ENCODE measurements around the gene CARNS1. TPM values are rescaled to one million over a fixed set of nuclear protein-coding genes. Genes with fewer than 3 reads are reported as not detected.
"Not testable (repeated sequence)": the region's sequence is repeated elsewhere in the genome, so short reads cannot be mapped to it uniquely, and the experiment has no call there.

Gene CARNS1
- total RNA-seq, 1 experiment from 2014 or later = 1.1 TPM

DNA sequence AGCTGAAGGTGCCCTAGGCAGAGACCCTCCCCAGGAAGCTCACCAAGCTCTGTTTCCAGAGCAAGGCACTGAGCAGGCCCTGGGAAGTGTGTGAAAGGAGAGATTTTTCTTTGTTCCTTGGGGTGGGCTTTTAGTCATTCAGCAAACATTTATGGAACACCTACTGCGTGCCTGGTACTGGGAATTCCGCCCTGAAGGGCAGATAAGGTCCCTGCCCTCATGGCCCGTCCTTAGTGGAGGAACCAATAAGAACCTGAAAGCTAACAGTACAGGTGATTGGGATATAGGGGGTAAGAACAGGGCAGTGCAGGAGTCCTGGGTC lies 49.7 kb downstream of the CARNS1 start:
- Histone ChIP-seq H3K4ac (ENCODE audit: low read depth, low read length) (no peak overlapping the region), H3K9ac (ENCODE audit: extremely low read depth, insufficient read length, low read length) (peak overlapping the region; percentile 81), H2AK5ac (ENCODE audit: insufficient read length, low read length) (no peak overlapping the region), H2BK20ac (ENCODE audit: low read depth, low read length, poor library complexity, severe bottlenecking) (no peak overlapping the region), H3K4me2 (ENCODE audit: insufficient read depth, insufficient read length, low read length) (peak overlapping the region; percentile 49), H3K79me1 (ENCODE audit: insufficient read depth, low read depth, low read length, poor library complexity, severe bottlenecking) (no peaks in the 10 kb centered on the region), H3K27ac (ENCODE audit: insufficient read length, low read depth, low read length) (no peak overlapping the region), H4K91ac (ENCODE audit: insufficient read length, low read depth, low read length) (no peak overlapping the region), H3K18ac (ENCODE audit: insufficient read length, low read depth, low read length) (peak overlapping the region; percentile 90), H3K23ac (ENCODE audit: insufficient read length, low read depth, low read length) (no peak overlapping the region), H2BK5ac (ENCODE audit: insufficient read length, low read length) (no peak overlapping the region), H3K9me3 (ENCODE audit: control insufficient read depth, low read depth, low read length) (no peaks in the 10 kb centered on the region), H3T11ph (ENCODE audit: low read length) (no peak overlapping the region), H3K56ac (ENCODE audit: insufficient read length, low read depth, low read length) (no peak overlapping the region), H3K79me2 (ENCODE audit: insufficient read depth, low read length) (no peaks in the 10 kb centered on the region), H2AFZ (ENCODE audit: low read length) (no peak overlapping the region), H2BK12ac (ENCODE audit: insufficient read length, low read depth, low read length) (no peak overlapping the region), H2BK120ac (ENCODE audit: low read depth, low read length, poor library complexity, severe bottlenecking) (no peak overlapping the region), H4K20me1 (ENCODE audit: control insufficient read depth, insufficient read depth, insufficient read length) (no peaks in the 10 kb centered on the region), H4K5ac (ENCODE audit: insufficient read length, low read depth, low read length) (no peak overlapping the region), H4K8ac (replicated peaks; ENCODE audit: insufficient read length, low read depth, low read length) (no peak overlapping the region), H3K4me1 (ENCODE audit: insufficient read depth, low read length) (no peaks in the 10 kb centered on the region; the same call in 1 of the 2 replicates), H3K14ac (ENCODE audit: insufficient read depth, low read length) (peak overlapping the region; percentile 90; the same call in 1 of the 2 replicates), H3K23me2 (ENCODE audit: insufficient read length, low read depth, low read length, poor library complexity, severe bottlenecking) (peaks cover 12% of the 10 kb centered on the region), H2BK15ac (ENCODE audit: low read depth, low read length) (no peak overlapping the region), H3K27me3 (ENCODE audit: insufficient read depth, low read length) (no peaks in the 10 kb centered on the region)
- TF ChIP-seq, protein P1, sequence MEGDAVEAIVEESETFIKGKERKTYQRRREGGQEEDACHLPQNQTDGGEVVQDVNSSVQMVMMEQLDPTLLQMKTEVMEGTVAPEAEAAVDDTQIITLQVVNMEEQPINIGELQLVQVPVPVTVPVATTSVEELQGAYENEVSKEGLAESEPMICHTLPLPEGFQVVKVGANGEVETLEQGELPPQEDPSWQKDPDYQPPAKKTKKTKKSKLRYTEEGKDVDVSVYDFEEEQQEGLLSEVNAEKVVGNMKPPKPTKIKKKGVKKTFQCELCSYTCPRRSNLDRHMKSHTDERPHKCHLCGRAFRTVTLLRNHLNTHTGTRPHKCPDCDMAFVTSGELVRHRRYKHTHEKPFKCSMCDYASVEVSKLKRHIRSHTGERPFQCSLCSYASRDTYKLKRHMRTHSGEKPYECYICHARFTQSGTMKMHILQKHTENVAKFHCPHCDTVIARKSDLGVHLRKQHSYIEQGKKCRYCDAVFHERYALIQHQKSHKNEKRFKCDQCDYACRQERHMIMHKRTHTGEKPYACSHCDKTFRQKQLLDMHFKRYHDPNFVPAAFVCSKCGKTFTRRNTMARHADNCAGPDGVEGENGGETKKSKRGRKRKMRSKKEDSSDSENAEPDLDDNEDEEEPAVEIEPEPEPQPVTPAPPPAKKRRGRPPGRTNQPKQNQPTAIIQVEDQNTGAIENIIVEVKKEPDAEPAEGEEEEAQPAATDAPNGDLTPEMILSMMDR (conservative IDR thresholded peaks at IDR 0.05) = no peak
- H3K4me3 Mint-ChIP-seq = peak overlapping the region; percentile 83 to 86
- H3K9me3 Mint-ChIP-seq = no peaks in the 10 kb centered on the region
- DNase-seq = no peak
- H3K27ac Mint-ChIP-seq = peak overlapping the region in 2 of 3 experiments; percentile 71 to 95; a peak in 4 of 7 replicates
- no CpG with 5 or more reads among the region's 3 CpGs for WGBS (ENCODE audit: extremely low coverage, insufficient read length, low lambda C conversion rate)
- peaks cover 2% of the 10 kb centered on the region for H3K27me3 Mint-ChIP-seq (ENCODE audit: low read depth)
- H3K36me3 Mint-ChIP-seq (ENCODE audit: insufficient read depth in 1 of 3, low read depth in 3 of 3) = peaks cover 0 to 4% (median 0%) of the 10 kb centered on the region in 3 experiments; a peak in 2 of 7 replicates
- peaks cover 20 to 25% of the 10 kb centered on the region in 2 experiments for H3K4me1 Mint-ChIP-seq

DNA sequence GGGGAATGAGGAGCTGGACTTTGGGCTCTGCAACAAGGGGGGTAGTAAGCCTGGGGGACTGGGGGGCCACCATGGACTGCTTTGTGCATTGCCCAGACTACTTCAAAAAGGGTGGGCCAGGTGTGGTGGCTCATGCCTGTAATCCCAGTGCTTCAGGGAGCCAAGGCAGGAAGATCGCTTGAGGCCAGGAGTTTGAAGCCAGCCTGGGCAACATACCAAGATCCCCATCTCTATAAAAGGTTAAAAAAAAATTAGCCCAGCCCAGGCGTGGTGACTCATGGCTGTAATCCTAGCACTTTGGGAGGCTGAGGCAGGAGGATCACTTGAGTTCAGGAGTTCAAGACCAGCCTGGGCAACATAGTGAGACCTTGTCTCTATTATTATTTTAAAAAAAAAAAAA lies 50.1 kb downstream of the CARNS1 start:
- not testable (repeated sequence) for H3K23ac ChIP-seq (ENCODE audit: insufficient read length, low read depth, low read length); H2AFZ ChIP-seq (ENCODE audit: low read length); H2BK20ac ChIP-seq (ENCODE audit: low read depth, low read length, poor library complexity, severe bottlenecking); H3K36me3 Mint-ChIP-seq (ENCODE audit: insufficient read depth in 1 of 3, low read depth in 3 of 3); H3K9ac ChIP-seq (ENCODE audit: extremely low read depth, insufficient read length, low read length); H3K9me3 ChIP-seq (ENCODE audit: control insufficient read depth, low read depth, low read length); H2BK120ac ChIP-seq (ENCODE audit: low read depth, low read length, poor library complexity, severe bottlenecking); H3K18ac ChIP-seq (ENCODE audit: insufficient read length, low read depth, low read length); H3K9me3 Mint-ChIP-seq; H3K27me3 Mint-ChIP-seq (ENCODE audit: low read depth); H4K20me1 ChIP-seq (ENCODE audit: control insufficient read depth, insufficient read depth, insufficient read length); H4K91ac ChIP-seq (ENCODE audit: insufficient read length, low read depth, low read length); H3K56ac ChIP-seq (ENCODE audit: insufficient read length, low read depth, low read length); H3K79me2 ChIP-seq (ENCODE audit: insufficient read depth, low read length); H2BK12ac ChIP-seq (ENCODE audit: insufficient read length, low read depth, low read length); H2AK5ac ChIP-seq (ENCODE audit: insufficient read length, low read length); DNase-seq; H3K27ac ChIP-seq (ENCODE audit: insufficient read length, low read depth, low read length); H4K5ac ChIP-seq (ENCODE audit: insufficient read length, low read depth, low read length); H3K27me3 ChIP-seq (ENCODE audit: insufficient read depth, low read length); H4K8ac ChIP-seq (replicated peaks; ENCODE audit: insufficient read length, low read depth, low read length); H3K14ac ChIP-seq (ENCODE audit: insufficient read depth, low read length); H3K4ac ChIP-seq (ENCODE audit: low read depth, low read length); H3K79me1 ChIP-seq (ENCODE audit: insufficient read depth, low read depth, low read length, poor library complexity, severe bottlenecking); H3T11ph ChIP-seq (ENCODE audit: low read length); H2BK5ac ChIP-seq (ENCODE audit: insufficient read length, low read length); H2BK15ac ChIP-seq (ENCODE audit: low read depth, low read length); H3K4me1 ChIP-seq (ENCODE audit: insufficient read depth, low read length)
- Histone ChIP-seq H3K4me2 (ENCODE audit: insufficient read depth, insufficient read length, low read length) (peak overlapping the region; percentile 49), H3K23me2 (ENCODE audit: insufficient read length, low read depth, low read length, poor library complexity, severe bottlenecking) (peaks cover 12% of the 10 kb centered on the region)
- no CpG with 5 or more reads among the region's 2 CpGs for WGBS (ENCODE audit: extremely low coverage, insufficient read length, low lambda C conversion rate)
- Mint-ChIP-seq H3K4me1 (peaks cover 20 to 25% of the 10 kb centered on the region in 2 experiments), H3K27ac (peak overlapping the region in 2 of 3 experiments; percentile 71 to 95; a peak in 3 of 7 replicates), H3K4me3 (peak overlapping the region; percentile 83 to 86)
